ENCODE measurements around the gene KLHL36.

Gene KLHL36

DNA sequence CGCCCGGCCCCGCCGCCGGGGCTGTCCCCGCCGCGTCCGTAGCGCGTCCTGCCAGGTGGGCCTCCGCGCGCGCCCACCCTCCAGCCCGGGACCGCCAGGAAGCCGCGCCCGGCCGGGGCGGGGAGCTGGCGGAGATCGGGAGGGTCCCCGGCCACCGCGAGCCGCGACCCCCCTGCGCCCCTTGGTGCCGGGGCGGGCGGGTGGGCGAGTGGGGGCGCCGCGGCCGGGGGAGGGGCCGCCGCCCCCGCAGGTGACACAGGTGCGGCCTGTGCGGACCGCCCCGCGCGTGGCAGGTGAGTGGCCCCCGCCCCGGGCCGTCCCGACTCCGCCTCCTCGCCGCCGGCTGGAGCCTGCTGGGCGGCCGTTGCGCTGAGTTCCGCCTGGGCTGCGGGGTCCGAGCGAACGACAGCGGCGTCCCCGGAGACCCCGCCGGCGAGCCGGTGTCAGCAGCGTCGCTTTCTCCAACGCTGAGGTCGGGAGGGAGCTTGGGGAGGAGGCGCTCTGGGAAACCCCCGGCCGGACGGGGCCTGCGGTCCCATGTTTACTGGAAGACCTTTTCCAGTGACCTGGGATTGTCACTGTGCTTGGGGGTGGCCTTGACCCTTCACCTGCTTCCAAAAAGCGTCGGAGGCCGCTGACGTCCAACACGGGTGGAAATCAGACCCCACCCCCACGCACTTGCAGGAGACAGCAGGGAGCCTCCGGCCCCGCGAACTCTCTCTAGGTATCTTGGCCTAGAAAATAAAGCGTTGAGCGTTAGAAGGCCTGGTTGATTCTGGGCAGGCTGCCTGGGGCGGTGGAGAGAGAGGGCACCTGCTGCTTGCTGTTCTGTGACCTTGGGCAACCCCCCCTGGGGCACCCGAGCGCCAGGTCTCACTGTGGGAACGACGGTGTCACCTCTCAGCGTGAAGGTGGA is 542 bp downstream of the KLHL36 start:
- DNase-seq, result peak; percentile 56

DNA sequence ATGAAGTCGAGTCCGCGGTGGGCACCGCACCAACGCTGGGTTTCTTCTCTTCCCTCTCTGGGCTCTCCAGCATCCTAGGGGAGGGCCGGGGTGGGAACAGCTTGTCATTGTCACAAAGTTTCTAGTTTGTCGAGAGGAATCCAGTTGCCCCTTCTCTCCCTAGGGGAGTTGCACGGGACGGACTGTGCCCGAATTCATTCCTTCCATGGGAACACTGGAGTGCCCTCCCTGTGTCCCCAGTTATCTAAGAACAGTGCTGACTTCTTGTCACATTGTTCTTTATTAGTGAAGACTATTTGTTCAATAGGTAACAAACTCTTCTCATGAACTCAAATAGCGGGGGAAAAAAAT is 1.2 kb downstream of the KLHL36 start:
- no peak for DNase-seq

- no peak for DNase-seq
Observed at GRCh38 chr16:84650062-84650991, 2.0 kb downstream of the KLHL36 start.

DNA sequence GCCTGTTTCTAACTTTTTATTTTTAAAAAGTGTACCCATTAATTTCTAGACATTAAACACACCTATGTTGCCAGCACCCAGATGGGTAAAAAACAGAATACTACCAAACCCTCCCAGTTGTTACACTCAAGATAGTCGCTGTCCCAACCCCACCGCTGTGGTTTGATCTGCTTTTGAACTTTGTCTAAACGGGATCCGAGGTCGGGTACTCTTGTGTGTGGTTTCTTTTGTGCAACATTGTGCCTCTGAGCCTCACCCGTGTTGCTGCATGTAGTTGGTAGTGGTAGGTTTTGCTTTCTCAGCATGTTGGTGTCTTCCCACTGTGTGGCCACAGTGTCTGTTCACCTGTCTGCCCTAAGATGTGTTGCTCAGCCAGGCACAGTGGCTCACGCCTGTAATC is 4.3 kb downstream of the KLHL36 start:
- DNase-seq, result no peak

- no peak for DNase-seq
Observed at GRCh38 chr16:84654238-84654637, 5.9 kb downstream of the KLHL36 start.

GRCh38 chr16:84654998-84655397 is 6.7 kb downstream of the KLHL36 start:
- no peak for DNase-seq

GRCh38 chr16:84656649-84657048 is 8.3 kb downstream of the KLHL36 start:
- no peak for DNase-seq

- no peak for DNase-seq
Observed at GRCh38 chr16:84657229-84657837, 9.0 kb downstream of the KLHL36 start.

- DNase-seq, result no peak
Observed at GRCh38 chr16:84658690-84659089, 10.4 kb downstream of the KLHL36 start.

DNA sequence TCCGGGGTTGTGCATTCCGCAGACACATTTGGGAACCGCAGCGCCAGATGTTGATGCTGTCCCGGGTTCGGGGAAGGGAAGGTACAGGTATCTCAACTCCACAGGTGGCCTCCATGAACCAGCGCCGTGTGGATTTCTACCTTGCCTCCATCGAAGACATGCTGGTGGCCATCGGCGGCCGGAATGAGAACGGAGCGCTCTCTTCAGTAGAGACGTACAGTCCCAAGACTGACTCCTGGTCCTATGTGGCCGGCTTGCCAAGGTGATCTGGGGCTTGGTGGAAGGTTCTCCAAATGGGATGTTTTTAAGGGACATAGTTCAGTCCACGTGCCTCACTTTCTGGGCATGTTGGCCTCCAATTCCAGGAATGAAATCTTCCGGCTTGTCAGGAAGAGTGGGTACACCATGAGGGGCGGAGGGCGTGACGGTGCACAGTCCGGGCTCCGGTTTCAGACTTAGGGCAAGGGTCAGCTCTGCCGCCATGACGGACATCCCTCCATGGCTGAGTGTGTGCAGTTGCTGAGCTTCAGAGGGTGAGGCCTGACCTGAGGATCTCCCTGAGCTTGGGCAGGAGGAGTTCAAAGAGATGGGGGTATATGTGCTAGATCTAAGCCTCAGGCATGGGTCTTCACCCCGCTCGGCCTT is 11.5 kb downstream of the KLHL36 start:
- DNase-seq, result no peak

DNA sequence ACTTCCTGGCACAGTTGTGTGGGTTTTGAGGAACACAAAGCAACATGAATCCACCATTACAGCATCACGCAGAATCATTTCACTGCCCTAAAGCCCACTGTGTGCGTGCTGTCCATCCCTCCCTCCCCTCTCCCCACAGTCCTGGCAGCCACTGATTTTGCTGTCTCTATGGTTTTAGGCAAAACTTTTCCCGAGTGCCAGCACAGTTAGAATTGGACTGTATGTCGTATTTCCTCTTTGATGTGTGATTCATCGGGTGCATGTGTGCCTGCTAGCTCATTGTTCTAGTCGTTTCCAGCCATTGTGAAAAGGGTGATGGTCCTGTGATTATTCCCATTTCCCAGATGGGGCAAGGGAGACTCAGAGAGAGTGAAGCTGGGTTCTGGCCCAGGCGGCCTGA is 12.7 kb downstream of the KLHL36 start:
- no peak for DNase-seq

DNA sequence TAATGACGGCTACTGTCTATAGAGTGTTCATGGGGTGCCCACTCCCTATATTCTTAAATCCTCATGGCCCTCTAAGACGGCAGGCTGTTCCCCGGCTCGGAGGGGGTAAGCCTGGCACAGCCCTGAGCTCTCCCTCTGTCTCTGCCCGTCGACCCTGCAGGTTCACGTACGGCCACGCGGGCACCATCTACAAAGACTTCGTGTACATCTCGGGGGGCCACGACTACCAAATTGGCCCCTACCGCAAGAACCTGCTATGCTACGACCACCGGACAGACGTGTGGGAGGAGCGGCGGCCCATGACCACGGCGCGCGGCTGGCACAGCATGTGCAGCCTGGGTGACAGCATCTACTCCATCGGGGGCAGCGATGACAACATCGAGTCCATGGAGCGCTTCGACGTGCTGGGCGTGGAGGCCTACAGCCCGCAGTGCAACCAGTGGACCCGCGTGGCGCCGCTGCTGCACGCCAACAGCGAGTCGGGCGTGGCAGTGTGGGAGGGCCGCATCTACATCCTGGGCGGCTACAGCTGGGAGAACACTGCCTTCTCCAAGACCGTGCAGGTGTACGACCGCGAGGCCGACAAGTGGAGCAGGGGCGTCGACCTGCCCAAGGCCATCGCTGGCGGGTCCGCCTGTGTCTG is 13.2 kb downstream of the KLHL36 start:
- no peak for DNase-seq

DNA sequence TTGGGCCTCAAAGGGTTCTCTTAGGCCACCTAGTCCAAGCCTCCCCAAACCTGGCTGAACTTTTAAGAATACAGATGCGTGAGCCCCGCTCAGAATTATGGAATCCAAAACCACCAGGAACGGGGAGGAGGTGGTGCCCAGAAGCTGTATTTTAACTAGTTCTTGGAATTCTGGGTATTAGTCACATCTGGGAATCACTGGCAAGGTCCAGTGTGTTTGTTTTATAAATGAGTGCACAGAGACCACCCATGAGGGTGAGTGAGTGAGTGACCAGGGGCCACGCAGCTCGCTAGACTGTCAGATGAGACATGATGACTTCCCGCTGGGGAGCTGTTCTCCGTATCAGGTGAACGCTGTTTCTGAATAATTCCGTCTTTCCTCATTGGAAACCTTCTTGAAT is 14.2 kb downstream of the KLHL36 start:
- no peak for DNase-seq

- DNase-seq, result no peak
Observed at GRCh38 chr16:84663433-84664101, 15.3 kb downstream of the KLHL36 start.

DNA sequence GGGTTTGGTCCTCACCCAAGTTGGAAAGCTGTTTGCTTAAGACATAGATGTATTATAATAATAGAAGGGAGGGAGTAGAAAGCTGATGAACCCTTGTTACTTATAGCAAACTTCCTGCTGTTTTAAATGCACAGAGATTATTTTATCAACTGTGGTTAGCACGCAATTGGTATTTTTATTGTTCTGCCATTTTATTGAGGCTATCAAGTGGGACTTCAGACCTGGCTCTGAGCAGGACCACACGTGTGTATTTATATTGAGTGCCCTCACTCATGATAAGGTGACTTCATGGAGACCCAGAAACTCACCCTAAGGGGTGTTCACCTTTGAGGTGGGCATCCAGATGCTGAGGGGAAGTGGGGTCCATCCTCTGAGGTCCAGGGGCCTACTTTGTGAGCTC is 17.0 kb downstream of the KLHL36 start:
- no peak for DNase-seq

DNA sequence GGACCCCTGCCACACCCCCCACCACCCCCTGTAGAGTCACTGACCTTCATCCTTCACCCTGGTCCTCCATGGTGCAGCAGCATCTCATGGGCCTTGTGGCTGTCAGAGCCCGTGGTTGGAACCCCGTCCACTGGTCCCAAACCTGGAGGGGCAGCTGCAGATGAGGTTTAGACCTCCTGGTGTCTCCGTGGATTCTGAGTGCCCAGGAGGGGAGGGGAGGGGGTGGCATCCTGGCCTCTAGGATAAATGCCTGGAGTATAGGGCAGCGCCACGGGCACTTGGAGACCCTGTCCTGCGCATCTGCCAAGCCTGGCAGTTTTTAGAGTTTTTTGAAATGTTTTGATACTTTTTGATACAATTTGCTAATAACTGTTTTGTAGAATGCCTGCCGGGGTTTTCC is 17.5 kb downstream of the KLHL36 start:
- DNase-seq, result no peak

DNA sequence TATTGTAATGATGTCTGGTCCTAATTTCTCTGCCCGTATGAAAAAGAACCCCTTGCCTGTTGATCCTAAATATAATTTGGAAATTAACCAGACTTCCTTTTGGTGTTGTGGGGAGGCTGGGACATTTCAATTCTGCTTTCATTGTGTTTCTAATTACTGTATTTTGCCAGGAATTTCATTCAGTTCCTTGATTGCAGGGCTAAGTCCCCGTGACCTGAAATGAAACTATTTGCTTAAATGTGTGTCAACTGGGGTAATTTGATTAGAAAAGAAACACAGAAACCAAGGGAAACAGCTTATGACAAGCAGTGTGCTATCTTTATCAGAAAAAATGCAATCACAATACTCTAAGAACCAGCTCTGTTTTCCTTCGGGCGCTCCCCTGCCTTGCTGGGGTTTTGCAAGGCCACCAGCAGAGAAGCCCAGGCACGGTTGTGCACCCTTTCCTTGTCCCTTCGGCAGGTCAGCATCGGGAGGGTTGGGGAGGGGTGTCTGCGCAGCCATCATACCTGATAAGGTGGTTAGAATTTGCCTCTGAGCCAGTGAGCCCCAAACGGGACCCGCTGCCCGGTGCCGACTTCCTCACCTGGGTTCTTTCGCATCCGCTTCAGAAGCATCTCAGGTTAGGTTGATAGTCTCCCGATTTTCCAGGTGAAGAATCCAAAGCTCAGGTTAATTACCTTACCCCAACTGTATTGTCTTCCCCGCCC is 19.4 kb downstream of the KLHL36 start:
- DNase-seq, result peak; percentile 32

DNA sequence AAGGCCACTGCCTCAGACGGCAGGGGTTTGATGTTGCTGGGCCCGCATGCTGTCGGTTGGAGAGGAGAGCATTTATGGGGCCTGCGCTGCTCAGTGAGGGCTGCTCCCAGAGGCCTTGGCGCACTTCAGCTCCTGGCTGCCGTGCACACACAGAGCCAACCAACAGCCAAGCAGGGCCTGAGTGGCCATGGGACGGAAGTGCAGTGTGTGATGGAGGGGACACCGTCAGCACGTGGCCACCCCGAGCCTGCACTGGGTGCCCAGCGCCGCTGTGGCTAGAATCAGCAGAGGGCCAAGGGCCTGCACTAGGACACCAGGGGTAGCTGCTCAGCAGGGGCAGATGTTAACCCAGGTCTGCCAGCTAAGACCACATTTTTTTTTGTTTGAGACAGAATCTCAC is 21.8 kb downstream of the KLHL36 start:
- no peak for DNase-seq

DNA sequence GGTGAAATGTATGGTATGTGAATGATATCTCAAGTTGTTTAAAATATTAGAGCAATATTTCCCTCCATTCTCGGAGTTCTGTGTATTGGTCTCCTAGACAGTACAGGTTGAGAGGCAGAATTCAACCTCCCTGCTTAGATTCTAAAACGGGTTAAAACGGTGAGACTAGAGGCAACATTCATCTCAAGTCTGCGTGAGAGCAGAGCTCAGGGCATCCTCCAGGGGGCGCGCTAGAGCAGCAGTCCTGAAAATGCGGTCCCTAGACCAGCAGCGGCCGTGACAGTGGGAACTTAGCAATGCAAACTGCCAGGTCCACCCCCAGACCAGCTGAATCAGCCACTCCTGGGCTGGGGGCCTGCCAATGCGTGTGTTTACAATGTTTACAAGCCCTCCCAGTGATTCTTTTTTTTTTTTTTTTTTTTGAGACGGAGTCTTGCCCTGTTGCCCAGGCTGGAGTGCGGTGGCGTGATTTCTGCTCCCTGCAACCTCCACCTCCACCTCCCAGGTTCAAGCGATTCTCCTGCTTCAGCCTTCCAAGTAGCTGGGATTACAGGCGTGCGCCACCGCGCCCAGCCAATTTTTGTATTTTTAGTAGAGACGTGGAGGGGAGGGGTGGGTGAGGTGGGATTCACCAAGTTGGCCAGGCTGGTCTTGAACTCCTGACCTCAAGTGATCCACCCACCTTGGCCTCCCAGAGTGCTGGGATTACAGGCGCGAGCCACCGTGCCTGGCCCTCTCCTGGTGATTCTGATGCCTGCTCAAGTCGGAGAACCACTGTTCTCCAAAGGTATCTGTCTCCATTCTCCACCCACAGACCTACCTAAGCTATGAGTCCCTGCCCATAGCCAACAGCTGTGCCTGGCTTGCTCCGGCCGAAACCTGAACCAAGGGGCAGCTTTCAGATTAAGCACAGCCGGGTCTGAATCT is 24.2 kb downstream of the KLHL36 start:
- DNase-seq, result peak; percentile 56

- no peak for DNase-seq
Observed at GRCh38 chr16:84673203-84673535, 24.9 kb downstream of the KLHL36 start.
